Activated CD8-positive, alpha-beta T cell treated with anti-CD3 and anti-CD28 coated beads, Interleukin-2, amount 10 ng/mL, durations not matched to agents 7 days and 5 days (primary cell): ENCODE data around the gene RRBP1. TPM values are rescaled to one million over a fixed set of nuclear protein-coding genes. Genes with fewer than 3 reads are reported as not detected.

Source experiments
- ATAC-seq: fragments of 150-1000 bp; cut with Tn5 transposase; one replicate; pipeline ENCODE4 v1.10.0; 2021; ENCODE audit warnings: moderate library complexity
- CTCF ChIA-PET: fragments of 350-600 bp; sonication (Branson Sonifier 250); formaldehyde crosslinking; loops from one replicate; lab custom pipeline; 2021; ENCODE audit warnings: antibody characterized with exemption; lab: Charles Lee
- POLR2A ChIA-PET: fragments of 350-600 bp; sonication (Branson Sonifier 250); formaldehyde crosslinking; loops from one replicate; lab custom pipeline; 2021; ENCODE audit warnings: antibody characterized with exemption; lab: Charles Lee
- DNase-seq: peaks from one replicate; pipeline ENCODE4 v3.0.0-alpha.2; 2020
- H3K27ac Mint-ChIP-seq: one replicate; pipeline ENCODE4 v1.8.0; 2021; ENCODE audit warnings: mild to moderate bottlenecking, mixed read lengths
- H3K27me3 Mint-ChIP-seq: one replicate; pipeline ENCODE4 v1.8.0; 2021; ENCODE audit warnings: low read depth, mixed read lengths
- H3K36me3 Mint-ChIP-seq: one replicate; pipeline ENCODE4 v1.8.0; 2021; ENCODE audit warnings: low read depth, mixed read lengths
- H3K4me1 Mint-ChIP-seq: one replicate; pipeline ENCODE4 v1.8.0; 2021; ENCODE audit warnings: low read depth, mixed read lengths
- H3K4me3 Mint-ChIP-seq: one replicate; pipeline ENCODE4 v1.8.0; 2021; ENCODE audit warnings: mild to moderate bottlenecking, mixed read lengths
- H3K9me3 Mint-ChIP-seq: one replicate; pipeline ENCODE4 v1.8.0; 2022; ENCODE audit warnings: mixed read lengths; ENCODE audit not compliant: insufficient read depth
- total RNA-seq, 2 experiments: library from RNA; stranded (reverse); gene quantifications; one replicate each; pipeline ENCODE4 v1.2.3, GENCODE V29; 2021

Gene RRBP1
- total RNA-seq: 10 to 100 TPM; 64.3 to 66.7 TPM

- CTCF ChIA-PET: interaction anchor here (0.6 to 4.7 kb wide), 58 partner anchors 8 to 594 kb away, joined by 3 to 64 read pairs (median 5); partner anchors contain the start of genes BANF2, BFSP1, DSTN and MGME1
- POLR2A ChIA-PET: interaction anchor here (0.7 to 2.1 kb wide), 11 partner anchors 8 to 287 kb away, joined by 3 to 14 read pairs (median 3); partner anchors contain the start of genes BFSP1 and DSTN
- Mint-ChIP-seq H3K36me3 (peaks cover 23% of the 10 kb centered on the region), H3K27ac (peak within 1 kb of the TSS; percentile 88), H3K4me1 (peaks cover 32% of the 10 kb centered on the region), H3K9me3 (no peaks in the 10 kb centered on the region), H3K4me3 (peak within 1 kb of the TSS; percentile 77), H3K27me3 (peaks cover 29% of the 10 kb centered on the region)
- peak; percentile 98 for DNase-seq
- peak; percentile 97 for ATAC-seq
These were observed at the start of gene RRBP1 for GRCh38 chr20:17682103-17682888. Gene RRBP1, minus strand, starts transcription at chr20:17682242. Its CDS starts 21,735 bp downstream, at chr20:17660507.

GRCh38 chr20:17731233-17731632 is 49.2 kb upstream of the RRBP1 start:
- no peaks in the 10 kb centered on the region for H3K9me3 Mint-ChIP-seq
- POLR2A ChIA-PET: interaction anchor here (0.6 kb wide), 1 partner anchor 60 kb away, joined by 4 read pairs; no protein-coding TSS in a partner anchor
- H3K27me3 Mint-ChIP-seq: no peaks in the 10 kb centered on the region
- CTCF ChIA-PET: no interaction called here
- no peak for ATAC-seq
- H3K27ac Mint-ChIP-seq: no peak overlapping the region
- no peak overlapping the region for H3K4me3 Mint-ChIP-seq
- H3K36me3 Mint-ChIP-seq: no peaks in the 10 kb centered on the region
- no peak for DNase-seq
- no peaks in the 10 kb centered on the region for H3K4me1 Mint-ChIP-seq

GRCh38 chr20:17730071-17730470 is 48.0 kb upstream of the RRBP1 start:
- DNase-seq: no peak
- ChIA-PET CTCF (no interaction called here), POLR2A (no interaction called here)
- Mint-ChIP-seq H3K9me3 (no peaks in the 10 kb centered on the region), H3K36me3 (no peaks in the 10 kb centered on the region), H3K4me3 (no peak overlapping the region), H3K27ac (no peak overlapping the region), H3K4me1 (no peaks in the 10 kb centered on the region), H3K27me3 (no peaks in the 10 kb centered on the region)
- ATAC-seq: no peak

- ChIA-PET CTCF (interaction anchor here (0.9 to 1.0 kb wide), 2 partner anchors 11 kb away, joined by 3 read pairs; no protein-coding TSS in a partner anchor), POLR2A (interaction anchor here (0.7 kb wide), 1 partner anchor 10 kb away, joined by 3 read pairs; no protein-coding TSS in a partner anchor)
- Mint-ChIP-seq H3K9me3 (no peaks in the 10 kb centered on the region), H3K4me1 (no peaks in the 10 kb centered on the region), H3K4me3 (no peak overlapping the region), H3K27me3 (no peaks in the 10 kb centered on the region), H3K27ac (no peak overlapping the region), H3K36me3 (no peaks in the 10 kb centered on the region)
- no peak for ATAC-seq
- no peak for DNase-seq
These were observed 46.0 kb upstream of the RRBP1 start for GRCh38 chr20:17728074-17728473.

- ATAC-seq (no peak), DNase-seq (no peak)
- Mint-ChIP-seq H3K4me3 (no peak overlapping the region), H3K27me3 (no peaks in the 10 kb centered on the region), H3K9me3 (no peaks in the 10 kb centered on the region), H3K36me3 (no peaks in the 10 kb centered on the region), H3K4me1 (no peaks in the 10 kb centered on the region), H3K27ac (no peak overlapping the region)
- CTCF ChIA-PET: no interaction called here
- POLR2A ChIA-PET: no interaction called here
These were observed 45.3 kb upstream of the RRBP1 start for GRCh38 chr20:17727351-17727750.

- CTCF ChIA-PET: no interaction called here
- Mint-ChIP-seq H3K4me3 (no peak overlapping the region), H3K27ac (no peak overlapping the region), H3K36me3 (no peaks in the 10 kb centered on the region), H3K4me1 (no peaks in the 10 kb centered on the region), H3K9me3 (no peaks in the 10 kb centered on the region), H3K27me3 (no peaks in the 10 kb centered on the region)
- POLR2A ChIA-PET: no interaction called here
- DNase-seq: no peak
- no peak for ATAC-seq
These were observed 44.9 kb upstream of the RRBP1 start for GRCh38 chr20:17726902-17727301.

GRCh38 chr20:17725094-17725835 is 43.2 kb upstream of the RRBP1 start:
- Mint-ChIP-seq H3K4me3 (no peak overlapping the region), H3K4me1 (no peaks in the 10 kb centered on the region), H3K27ac (no peak overlapping the region), H3K36me3 (no peaks in the 10 kb centered on the region), H3K27me3 (no peaks in the 10 kb centered on the region), H3K9me3 (no peaks in the 10 kb centered on the region)
- POLR2A ChIA-PET: no interaction called here
- ATAC-seq (no peak), DNase-seq (no peak)
- CTCF ChIA-PET: no interaction called here

- ChIA-PET CTCF (no interaction called here), POLR2A (interaction anchor here (0.7 kb wide), 1 partner anchor 99 kb away, joined by 4 read pairs; no protein-coding TSS in a partner anchor)
- ATAC-seq (no peak), DNase-seq (no peak)
- H3K27me3 Mint-ChIP-seq: no peaks in the 10 kb centered on the region
- H3K27ac Mint-ChIP-seq: no peak overlapping the region
- H3K9me3 Mint-ChIP-seq: no peaks in the 10 kb centered on the region
- no peaks in the 10 kb centered on the region for H3K4me1 Mint-ChIP-seq
- no peaks in the 10 kb centered on the region for H3K36me3 Mint-ChIP-seq
- no peak overlapping the region for H3K4me3 Mint-ChIP-seq
These were observed 41.3 kb upstream of the RRBP1 start for GRCh38 chr20:17723301-17723691.

GRCh38 chr20:17722493-17723300 is 40.7 kb upstream of the RRBP1 start:
- Mint-ChIP-seq H3K4me3 (no peak overlapping the region), H3K36me3 (no peaks in the 10 kb centered on the region), H3K27ac (no peak overlapping the region), H3K9me3 (no peaks in the 10 kb centered on the region), H3K4me1 (no peaks in the 10 kb centered on the region), H3K27me3 (no peaks in the 10 kb centered on the region)
- ATAC-seq (no peak), DNase-seq (no peak)
- ChIA-PET POLR2A (interaction anchor here (0.7 kb wide), 1 partner anchor 99 kb away, joined by 4 read pairs; no protein-coding TSS in a partner anchor), CTCF (interaction anchor here (1.0 kb wide), 1 partner anchor 175 kb away, joined by 3 read pairs; no protein-coding TSS in a partner anchor)

- Mint-ChIP-seq H3K4me1 (no peaks in the 10 kb centered on the region), H3K27ac (no peak overlapping the region), H3K36me3 (no peaks in the 10 kb centered on the region), H3K27me3 (no peaks in the 10 kb centered on the region), H3K9me3 (no peaks in the 10 kb centered on the region), H3K4me3 (no peak overlapping the region)
- ATAC-seq (no peak), DNase-seq (no peak)
- CTCF ChIA-PET: interaction anchor here (1.0 kb wide), 1 partner anchor 176 kb away, joined by 3 read pairs; no protein-coding TSS in a partner anchor
- POLR2A ChIA-PET: no interaction called here
These were observed 39.9 kb upstream of the RRBP1 start for GRCh38 chr20:17721802-17722486.

- no peak for DNase-seq
These were observed 38.7 kb upstream of the RRBP1 start for GRCh38 chr20:17720755-17721154.

More at GRCh38 chr20:17720755-17721154, 38.7 kb upstream of the RRBP1 start:
- H3K4me1 Mint-ChIP-seq: no peaks in the 10 kb centered on the region
- no peaks in the 10 kb centered on the region for H3K27me3 Mint-ChIP-seq
- H3K27ac Mint-ChIP-seq: no peak overlapping the region
- ChIA-PET POLR2A (no interaction called here), CTCF (no interaction called here)
- H3K9me3 Mint-ChIP-seq: no peaks in the 10 kb centered on the region
- no peak overlapping the region for H3K4me3 Mint-ChIP-seq
- no peaks in the 10 kb centered on the region for H3K36me3 Mint-ChIP-seq
- ATAC-seq: no peak
